Activated naive CD4-positive, alpha-beta T cell treated with anti-CD3 and anti-CD28 coated beads for 36 hours (primary cell): ENCODE measurements around the gene GRK3. TPM values are rescaled to one million over a fixed set of nuclear protein-coding genes. Genes with fewer than 3 reads are reported as not detected.
"Not testable (repeated sequence)": the region's sequence is repeated elsewhere in the genome, so short reads cannot be mapped to it uniquely, and the experiment has no call there.

ENCODE experiments used
- CTCF ChIA-PET: fragments of 350-600 bp; sonication (Branson Sonifier 250); formaldehyde crosslinking; loops from one replicate; lab custom pipeline; 2021; ENCODE audit warnings: antibody characterized with exemption; lab: Charles Lee
- DNase-seq: peaks from one replicate; pipeline ENCODE4 v3.0.0-alpha.2; 2020
- H3K27ac Mint-ChIP-seq: one replicate; pipeline ENCODE4 v1.8.0; 2021; ENCODE audit warnings: mild to moderate bottlenecking, mixed read lengths
- H3K27me3 Mint-ChIP-seq: one replicate; pipeline ENCODE4 v1.8.0; 2021; ENCODE audit warnings: low read depth, mixed read lengths
- H3K36me3 Mint-ChIP-seq: one replicate; pipeline ENCODE4 v1.8.0; 2021; ENCODE audit warnings: low read depth, mixed read lengths
- H3K4me1 Mint-ChIP-seq: one replicate; pipeline ENCODE4 v1.8.0; 2021; ENCODE audit warnings: low read depth, mixed read lengths
- H3K4me3 Mint-ChIP-seq: one replicate; pipeline ENCODE4 v1.8.0; 2021; ENCODE audit warnings: mild to moderate bottlenecking, moderate library complexity, mixed read lengths
- H3K9me3 Mint-ChIP-seq: one replicate; pipeline ENCODE4 v1.8.0; 2021; ENCODE audit warnings: mixed read lengths
- intact Hi-C: fragments of 100-400 bp; cut with micrococcal nuclease; formaldehyde crosslinking; loops from one replicate; pipeline ENCODE4 v1.15.1; 2023
- total RNA-seq, 2 experiments: library from RNA; stranded (reverse); gene quantifications; one replicate each; pipeline ENCODE4 v1.2.3, GENCODE V29; 2021

Gene GRK3
- total RNA-seq, 2 experiments from 2014 or later, result 8.3 to 8.9 TPM

DNA sequence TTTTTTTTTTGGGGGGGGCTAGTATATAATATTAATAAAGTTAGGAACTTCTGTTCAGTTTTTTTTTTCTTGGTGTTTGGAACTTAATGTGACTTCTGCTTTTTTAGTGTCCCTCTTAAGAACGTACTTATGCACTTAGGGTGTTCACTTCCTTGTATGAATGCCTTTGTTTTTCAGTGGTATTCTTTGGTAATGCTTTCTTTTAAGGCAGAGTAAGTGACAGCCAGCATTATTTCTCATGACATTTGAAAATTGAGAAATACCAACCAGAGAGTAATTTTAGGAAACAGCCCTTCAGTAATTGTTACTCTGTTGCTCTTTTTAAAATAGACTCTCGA is 2.4 kb downstream of the GRK3 start:
- no peaks in the 10 kb centered on the region for H3K9me3 Mint-ChIP-seq
- CTCF ChIA-PET, result interaction anchor here (0.9 to 1.4 kb wide), 2 partner anchors 176 to 498 kb away, joined by 3 to 4 read pairs; partner anchors contain the start of gene MYO18B
- H3K4me3 Mint-ChIP-seq, result no peak overlapping the region
- no peak overlapping the region for H3K27ac Mint-ChIP-seq
- intact Hi-C loops, result loop anchor here (2.0 to 10.0 kb wide), 4 partner anchors 120 to 502 kb away; no protein-coding TSS in a partner anchor
- H3K4me1 Mint-ChIP-seq, result peaks cover 36% of the 10 kb centered on the region
- DNase-seq, result no peak
- peaks cover 1% of the 10 kb centered on the region for H3K36me3 Mint-ChIP-seq
- H3K27me3 Mint-ChIP-seq, result peaks cover 4% of the 10 kb centered on the region

DNA sequence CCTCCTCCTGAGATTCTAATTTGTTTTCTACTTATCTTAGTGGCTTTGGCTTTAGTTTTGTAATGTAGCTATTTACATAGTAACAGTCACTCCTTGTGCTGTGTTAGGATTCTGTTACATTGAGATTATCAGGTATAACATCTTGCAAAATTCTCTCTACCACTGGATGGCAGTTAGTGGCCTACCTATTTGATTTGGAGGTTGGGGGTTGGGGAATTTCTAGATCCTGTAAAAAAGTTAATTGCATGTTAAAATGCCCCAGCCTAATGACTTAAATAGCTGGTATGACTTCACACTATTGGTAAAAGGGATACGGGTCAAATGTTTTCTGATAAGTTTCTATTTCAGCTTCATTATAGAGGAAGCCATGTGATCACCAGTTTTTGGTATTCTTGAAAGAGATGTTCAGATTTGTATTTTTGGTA is 2.8 kb downstream of the GRK3 start:
- peaks cover 1% of the 10 kb centered on the region for H3K36me3 Mint-ChIP-seq
- intact Hi-C loops, result loop anchor here (2.0 to 10.0 kb wide), 4 partner anchors 120 to 502 kb away; no protein-coding TSS in a partner anchor
- DNase-seq, result no peak
- H3K9me3 Mint-ChIP-seq, result no peaks in the 10 kb centered on the region
- CTCF ChIA-PET, result interaction anchor here (1.4 kb wide), 1 partner anchor 175 kb away, joined by 4 read pairs; the partner anchor contains the start of gene MYO18B
- H3K4me1 Mint-ChIP-seq, result peaks cover 33% of the 10 kb centered on the region
- no peak overlapping the region for H3K4me3 Mint-ChIP-seq
- peaks cover 4% of the 10 kb centered on the region for H3K27me3 Mint-ChIP-seq
- H3K27ac Mint-ChIP-seq, result no peak overlapping the region

DNA sequence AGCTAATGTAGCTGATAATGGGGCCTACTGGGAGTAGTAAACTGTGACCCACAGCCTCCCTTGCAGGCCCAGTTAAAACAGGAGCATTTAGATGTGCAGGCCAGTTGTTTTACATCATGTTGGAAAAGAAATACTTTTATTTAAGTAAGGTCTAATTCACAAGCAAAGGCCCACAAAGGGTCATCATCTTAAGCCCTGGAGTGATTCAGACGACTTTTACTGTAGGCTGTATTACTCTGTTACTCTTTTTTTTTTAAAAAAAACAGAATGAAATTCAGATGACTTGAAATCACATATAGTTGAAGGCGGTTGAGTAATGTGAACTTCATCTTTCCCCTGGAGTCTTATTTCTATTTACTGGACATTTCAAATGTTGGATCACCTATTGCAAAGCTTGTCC is 3.6 kb downstream of the GRK3 start:
- H3K4me3 Mint-ChIP-seq, H3K27ac Mint-ChIP-seq, DNase-seq, H3K9me3 Mint-ChIP-seq, H3K36me3 Mint-ChIP-seq, CTCF ChIA-PET, H3K27me3 Mint-ChIP-seq: not testable (repeated sequence)
- H3K4me1 Mint-ChIP-seq, result peaks cover 36% of the 10 kb centered on the region
- intact Hi-C loops, result loop anchor here (5.0 to 10.0 kb wide), 2 partner anchors 121 to 503 kb away; no protein-coding TSS in a partner anchor

DNA sequence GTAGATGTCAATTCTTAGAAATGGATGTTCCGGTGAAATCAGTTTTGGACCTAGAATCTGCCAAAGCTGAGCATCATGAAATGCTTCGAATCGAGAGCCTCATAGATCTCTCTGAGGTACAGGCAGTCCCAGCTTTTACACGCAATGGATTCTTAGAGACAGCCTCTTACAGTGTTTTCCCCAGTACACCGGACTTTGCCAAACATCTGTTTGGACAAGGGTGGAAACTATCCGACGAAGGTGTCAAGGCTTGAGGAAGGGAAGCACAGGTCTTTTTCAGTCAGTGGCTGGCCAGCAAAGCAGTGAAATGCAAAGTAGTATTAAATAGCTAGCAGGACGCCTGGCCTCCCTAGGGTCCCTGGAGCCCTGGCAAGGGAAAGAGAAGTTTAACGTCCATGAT is 4.9 kb downstream of the GRK3 start:
- no peaks in the 10 kb centered on the region for H3K9me3 Mint-ChIP-seq
- peaks cover 27% of the 10 kb centered on the region for H3K4me1 Mint-ChIP-seq
- no peaks in the 10 kb centered on the region for H3K36me3 Mint-ChIP-seq
- H3K27ac Mint-ChIP-seq, result no peak overlapping the region
- intact Hi-C loops, result loop anchor here (5.0 to 10.0 kb wide), 2 partner anchors 122 to 505 kb away; no protein-coding TSS in a partner anchor
- H3K27me3 Mint-ChIP-seq, result peaks cover 4% of the 10 kb centered on the region
- no peak overlapping the region for H3K4me3 Mint-ChIP-seq
- DNase-seq, result no peak
- CTCF ChIA-PET, result no interaction called here

DNA sequence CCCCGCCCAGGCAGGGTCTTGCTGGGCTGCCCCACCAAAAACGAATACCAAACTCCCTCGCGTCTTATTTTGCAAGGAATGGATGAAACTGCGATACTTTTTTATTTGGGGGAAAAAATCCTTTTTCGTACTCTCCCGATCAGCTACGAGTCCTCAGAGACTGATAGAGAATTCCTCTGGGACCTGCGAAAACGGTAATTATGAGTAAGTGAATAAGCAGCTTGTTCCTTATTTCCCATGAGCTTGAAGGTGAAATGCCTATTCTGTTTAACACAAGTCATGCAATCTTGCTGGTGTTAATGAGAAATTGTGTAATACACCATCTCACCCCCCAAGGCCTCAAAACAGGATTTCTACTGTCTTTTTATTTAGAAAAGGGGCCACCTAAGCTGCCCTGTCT is 5.5 kb downstream of the GRK3 start:
- intact Hi-C loops, result loop anchor here (5.0 to 10.0 kb wide), 3 partner anchors 52 to 505 kb away; no protein-coding TSS in a partner anchor
- no peaks in the 10 kb centered on the region for H3K36me3 Mint-ChIP-seq
- CTCF ChIA-PET, result interaction anchor here (0.6 kb wide), 1 partner anchor 310 kb away, joined by 3 read pairs; no protein-coding TSS in a partner anchor

DNA sequence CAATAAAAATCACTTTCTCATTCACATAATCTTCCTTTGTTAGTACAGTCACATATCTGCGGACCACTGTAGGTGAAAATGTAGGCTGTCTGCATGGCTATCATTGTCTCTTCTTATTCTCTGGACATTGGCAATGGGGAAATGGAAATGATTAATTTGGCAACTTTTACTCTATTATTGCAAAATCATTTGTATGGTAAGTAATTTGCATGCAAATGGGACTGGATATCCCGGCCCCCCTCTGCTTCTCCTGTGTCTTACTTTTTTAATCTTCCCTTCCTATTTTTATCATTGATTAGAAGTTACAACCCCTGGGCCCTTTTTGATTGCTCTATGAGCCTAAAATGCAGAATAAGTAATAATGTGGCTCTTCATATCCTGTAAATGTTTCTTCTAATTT is 6.0 kb downstream of the GRK3 start:
- CTCF ChIA-PET, result interaction anchor here (0.6 kb wide), 1 partner anchor 310 kb away, joined by 3 read pairs; no protein-coding TSS in a partner anchor
- Mint-ChIP-seq H3K4me3 (no peak overlapping the region), H3K27ac (no peak overlapping the region), H3K27me3 (peaks cover 4% of the 10 kb centered on the region), H3K4me1 (peaks cover 25% of the 10 kb centered on the region), H3K36me3 (no peaks in the 10 kb centered on the region), H3K9me3 (no peaks in the 10 kb centered on the region)
- intact Hi-C loops, result loop anchor here (5.0 kb wide), 1 partner anchor 52 kb away; no protein-coding TSS in a partner anchor
- DNase-seq, result no peak

More for the DNA sequence above, 5.5 kb downstream of the GRK3 start:
- Mint-ChIP-seq H3K4me3 (no peak overlapping the region), H3K27me3 (peaks cover 4% of the 10 kb centered on the region), H3K9me3 (no peaks in the 10 kb centered on the region), H3K27ac (no peak overlapping the region), H3K4me1 (peaks cover 27% of the 10 kb centered on the region)
- no peak for DNase-seq

DNA sequence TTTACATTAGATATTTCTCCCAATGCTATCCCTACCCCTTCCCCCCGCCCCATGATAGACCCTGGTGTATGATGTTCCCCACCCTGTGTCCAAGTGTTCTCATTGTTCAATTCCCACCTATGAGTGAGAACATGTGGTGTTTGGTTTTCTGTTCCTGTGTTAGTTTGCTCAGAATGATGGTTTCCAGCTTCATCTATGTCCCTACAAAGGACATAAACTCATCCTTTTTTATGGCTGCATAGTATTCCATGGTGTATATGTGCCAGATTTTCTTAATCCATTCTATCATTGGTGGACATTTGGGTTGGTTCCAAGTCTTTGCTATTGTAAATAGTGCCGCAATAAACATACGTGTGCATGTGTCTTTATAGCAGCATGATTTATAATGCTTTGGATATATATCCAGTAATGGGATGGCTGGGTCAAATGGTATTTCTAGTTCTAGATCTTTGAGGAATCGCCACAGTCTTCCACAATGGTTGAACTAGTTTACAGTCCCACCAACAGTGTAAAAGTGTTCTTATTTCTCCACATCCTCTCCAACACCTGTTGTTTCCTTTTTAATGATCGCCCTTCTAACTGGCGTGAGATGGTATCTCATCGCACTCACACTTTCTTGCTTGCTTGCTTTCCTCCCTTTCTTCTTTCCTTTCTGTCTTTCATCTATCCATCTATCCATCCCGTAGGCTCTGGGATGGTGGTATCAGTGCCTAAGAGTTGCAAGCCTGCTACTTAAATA is 7.7 kb downstream of the GRK3 start:
- intact Hi-C loops, result loop anchor here (5.0 kb wide), 1 partner anchor 50 kb away; no protein-coding TSS in a partner anchor
- H3K27me3 Mint-ChIP-seq, H3K4me3 Mint-ChIP-seq, H3K9me3 Mint-ChIP-seq, H3K36me3 Mint-ChIP-seq, H3K27ac Mint-ChIP-seq, CTCF ChIA-PET, DNase-seq: not testable (repeated sequence)
- peaks cover 14% of the 10 kb centered on the region for H3K4me1 Mint-ChIP-seq

DNA sequence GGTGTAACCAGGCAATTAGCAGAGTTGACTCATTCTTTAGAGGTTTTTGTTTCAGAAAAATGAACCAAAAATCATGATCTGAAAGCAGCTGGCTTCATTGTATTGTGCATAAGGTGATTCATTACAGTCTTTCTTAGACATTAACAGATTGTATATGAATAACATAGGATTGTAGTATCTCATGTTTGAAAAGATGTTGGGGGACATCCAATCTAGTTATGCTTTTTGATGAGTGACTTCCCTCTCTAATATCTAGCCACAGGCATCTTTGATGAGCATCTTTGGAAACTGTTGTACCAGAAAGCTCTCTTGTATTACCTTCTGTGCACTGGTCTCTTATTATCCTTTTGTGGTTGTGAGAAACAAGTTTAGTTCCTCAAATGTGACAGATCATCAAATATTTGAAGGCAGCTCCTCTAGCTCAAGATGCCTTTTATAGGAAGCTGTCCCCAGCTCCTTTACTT is 8.3 kb downstream of the GRK3 start:
- Mint-ChIP-seq H3K4me3 (no peak overlapping the region), H3K9me3 (no peaks in the 10 kb centered on the region), H3K4me1 (peaks cover 12% of the 10 kb centered on the region), H3K27ac (no peak overlapping the region), H3K36me3 (no peaks in the 10 kb centered on the region), H3K27me3 (no peaks in the 10 kb centered on the region)
- CTCF ChIA-PET, result interaction anchor here (0.6 kb wide), 1 partner anchor 79 kb away, joined by 3 read pairs; no protein-coding TSS in a partner anchor
- no peak for DNase-seq
- intact Hi-C loops, result loop anchor here (5.0 kb wide), 1 partner anchor 50 kb away; no protein-coding TSS in a partner anchor

DNA sequence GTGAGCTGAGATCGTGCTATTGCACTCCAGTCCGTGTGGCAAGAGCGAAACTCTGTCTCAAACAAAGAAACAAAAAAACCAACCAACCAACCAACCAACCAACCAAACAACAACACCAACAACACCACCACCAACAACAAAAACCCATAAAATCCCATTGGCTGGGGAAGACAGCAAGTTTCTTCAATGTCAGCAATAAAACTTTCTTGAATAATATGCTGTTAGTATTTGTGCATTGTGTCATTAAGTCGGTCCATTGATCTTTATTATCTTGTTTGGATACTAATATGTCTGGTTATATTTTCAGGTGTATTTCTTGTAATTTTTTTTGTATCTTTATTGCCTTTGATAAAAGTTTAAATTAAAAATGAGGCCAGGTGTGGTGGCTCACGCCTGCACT is 9.4 kb downstream of the GRK3 start:
- Mint-ChIP-seq H3K36me3 (no peaks in the 10 kb centered on the region), H3K27me3 (no peaks in the 10 kb centered on the region), H3K4me1 (peaks cover 12% of the 10 kb centered on the region), H3K4me3 (no peak overlapping the region), H3K27ac (no peak overlapping the region), H3K9me3 (no peaks in the 10 kb centered on the region)
- no peak for DNase-seq
- CTCF ChIA-PET, result no interaction called here
- intact Hi-C loops, result loop anchor here (5.0 kb wide), 1 partner anchor 48 kb away; no protein-coding TSS in a partner anchor

DNA sequence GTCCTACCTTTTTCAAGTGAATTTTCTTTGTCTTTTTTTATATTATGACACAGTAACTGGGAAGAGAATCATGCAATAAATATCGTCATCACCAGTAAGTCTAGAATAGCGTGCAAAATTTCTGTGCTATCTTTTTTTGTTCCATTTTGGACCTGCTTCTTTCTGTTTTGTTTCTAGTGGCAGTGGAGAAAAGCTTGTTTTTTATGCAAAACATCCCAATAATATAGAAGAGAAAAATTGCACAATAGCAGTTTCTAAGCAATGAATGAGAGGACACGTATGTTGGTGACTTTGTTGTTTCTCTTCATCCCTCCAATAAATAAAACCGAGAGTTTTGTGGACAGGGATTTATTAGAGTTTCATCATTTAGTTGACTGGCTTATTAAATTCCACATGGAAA is 10.3 kb downstream of the GRK3 start:
- H3K27ac Mint-ChIP-seq, result no peak overlapping the region
- no peaks in the 10 kb centered on the region for H3K27me3 Mint-ChIP-seq
- H3K36me3 Mint-ChIP-seq, result no peaks in the 10 kb centered on the region
- peaks cover 12% of the 10 kb centered on the region for H3K4me1 Mint-ChIP-seq
- CTCF ChIA-PET, result no interaction called here
- DNase-seq, result no peak
- intact Hi-C loops, result loop anchor here (5.0 kb wide), 1 partner anchor 48 kb away; no protein-coding TSS in a partner anchor
- no peak overlapping the region for H3K4me3 Mint-ChIP-seq
- H3K9me3 Mint-ChIP-seq, result no peaks in the 10 kb centered on the region

DNA sequence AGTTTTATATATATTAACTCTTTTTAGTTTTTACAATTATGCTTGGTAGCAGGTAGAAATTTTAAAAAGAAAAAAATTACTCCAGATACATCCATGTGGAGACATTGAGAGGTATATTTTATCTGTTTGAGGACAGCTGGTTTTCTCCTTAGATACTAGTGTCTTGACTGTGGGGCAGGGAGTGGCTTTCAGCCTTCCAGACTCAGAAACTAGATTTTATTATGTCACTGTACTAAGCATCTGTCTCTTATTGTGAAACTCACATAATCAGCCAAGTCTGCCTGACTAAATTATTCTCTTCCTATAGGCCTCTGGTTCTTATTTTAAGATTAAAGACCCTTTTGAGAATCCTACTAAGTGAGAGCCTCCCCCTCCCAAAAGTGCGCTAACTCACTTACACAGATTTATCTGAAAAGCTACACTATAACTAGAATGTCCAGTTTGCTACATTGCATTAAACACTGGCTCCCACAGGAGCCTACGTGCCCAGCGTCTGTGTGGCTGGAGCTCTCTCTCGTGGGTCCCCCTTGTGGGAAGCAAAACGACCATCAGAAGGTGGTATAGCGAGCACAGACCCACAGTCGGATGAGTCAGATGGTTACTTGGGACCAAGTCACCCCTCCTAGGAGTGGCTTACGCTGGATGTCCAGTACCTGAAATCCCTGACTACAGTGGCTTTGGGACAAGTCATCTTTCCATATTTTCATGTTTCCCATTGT is 11.4 kb downstream of the GRK3 start:
- H3K27me3 Mint-ChIP-seq, H3K27ac Mint-ChIP-seq, H3K9me3 Mint-ChIP-seq, DNase-seq, CTCF ChIA-PET, H3K36me3 Mint-ChIP-seq, H3K4me3 Mint-ChIP-seq, intact Hi-C loops: not testable (repeated sequence)
- H3K4me1 Mint-ChIP-seq, result peaks cover 12% of the 10 kb centered on the region

DNA sequence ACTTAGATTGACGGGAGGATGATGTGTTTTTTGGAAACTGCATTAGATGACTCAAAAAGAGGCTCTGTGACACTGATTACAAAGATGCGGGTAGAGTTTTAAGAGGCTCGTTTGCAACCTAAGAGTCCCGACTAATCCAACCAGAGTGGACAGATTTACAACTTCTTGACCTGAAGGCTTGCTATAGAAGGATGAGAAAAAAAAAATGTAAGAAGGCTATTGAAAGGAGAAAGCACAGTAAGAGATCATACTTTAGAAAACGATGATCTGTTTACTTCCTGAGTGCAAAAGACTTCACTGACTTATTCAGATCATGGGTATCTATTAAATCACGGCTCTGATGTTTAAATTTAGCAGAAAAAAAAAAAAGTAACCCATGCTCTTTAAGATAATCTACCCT is 17.0 kb downstream of the GRK3 start:
- H3K9me3 Mint-ChIP-seq, H3K36me3 Mint-ChIP-seq, H3K4me3 Mint-ChIP-seq, H3K27ac Mint-ChIP-seq, intact Hi-C loops, H3K27me3 Mint-ChIP-seq, DNase-seq: not testable (repeated sequence)
- H3K4me1 Mint-ChIP-seq, result peaks cover 10% of the 10 kb centered on the region
- CTCF ChIA-PET, result interaction anchor here (0.6 to 0.7 kb wide), 2 partner anchors 157 to 164 kb away, joined by 3 read pairs; no protein-coding TSS in a partner anchor
